ENCODE measurements around the gene PLEKHA8. TPM values are rescaled to one million over a fixed set of nuclear protein-coding genes. Genes with fewer than 3 reads are reported as not detected.

PLEKHA8 gene
- total RNA-seq, 1 donor from 2014 or later = 57.9 TPM

GRCh38 chr7:30087371-30087770, 59.2 kb downstream of the PLEKHA8 start:
- no peaks in the 10 kb centered on the region for H3K4me1 Mint-ChIP-seq (ENCODE audit: low read depth, unreplicated experiment)
- peaks cover 4% of the 10 kb centered on the region for H3K27me3 Mint-ChIP-seq (ENCODE audit: unreplicated experiment)
- TF ChIP-seq, protein P1, sequence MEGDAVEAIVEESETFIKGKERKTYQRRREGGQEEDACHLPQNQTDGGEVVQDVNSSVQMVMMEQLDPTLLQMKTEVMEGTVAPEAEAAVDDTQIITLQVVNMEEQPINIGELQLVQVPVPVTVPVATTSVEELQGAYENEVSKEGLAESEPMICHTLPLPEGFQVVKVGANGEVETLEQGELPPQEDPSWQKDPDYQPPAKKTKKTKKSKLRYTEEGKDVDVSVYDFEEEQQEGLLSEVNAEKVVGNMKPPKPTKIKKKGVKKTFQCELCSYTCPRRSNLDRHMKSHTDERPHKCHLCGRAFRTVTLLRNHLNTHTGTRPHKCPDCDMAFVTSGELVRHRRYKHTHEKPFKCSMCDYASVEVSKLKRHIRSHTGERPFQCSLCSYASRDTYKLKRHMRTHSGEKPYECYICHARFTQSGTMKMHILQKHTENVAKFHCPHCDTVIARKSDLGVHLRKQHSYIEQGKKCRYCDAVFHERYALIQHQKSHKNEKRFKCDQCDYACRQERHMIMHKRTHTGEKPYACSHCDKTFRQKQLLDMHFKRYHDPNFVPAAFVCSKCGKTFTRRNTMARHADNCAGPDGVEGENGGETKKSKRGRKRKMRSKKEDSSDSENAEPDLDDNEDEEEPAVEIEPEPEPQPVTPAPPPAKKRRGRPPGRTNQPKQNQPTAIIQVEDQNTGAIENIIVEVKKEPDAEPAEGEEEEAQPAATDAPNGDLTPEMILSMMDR (IDR thresholded peaks at IDR 0.05; ENCODE audit: partially characterized antibody, unreplicated experiment) = no peak
- DNase-seq = no peak
- H3K36me3 Mint-ChIP-seq (ENCODE audit: unreplicated experiment) = peaks cover 9% of the 10 kb centered on the region
- peaks cover 2% of the 10 kb centered on the region for H3K9me3 Mint-ChIP-seq (ENCODE audit: unreplicated experiment)
- no peak overlapping the region for H3K4me3 Mint-ChIP-seq (ENCODE audit: unreplicated experiment)
- H3K27ac Mint-ChIP-seq (ENCODE audit: unreplicated experiment) = no peak overlapping the region

- H3K36me3 Mint-ChIP-seq (ENCODE audit: unreplicated experiment) = peaks cover 9% of the 10 kb centered on the region
- DNase-seq = no peak
- H3K9me3 Mint-ChIP-seq (ENCODE audit: unreplicated experiment) = peaks cover 2% of the 10 kb centered on the region
- no peaks in the 10 kb centered on the region for H3K4me1 Mint-ChIP-seq (ENCODE audit: low read depth, unreplicated experiment)
- no peak overlapping the region for H3K4me3 Mint-ChIP-seq (ENCODE audit: unreplicated experiment)
- no peak overlapping the region for H3K27ac Mint-ChIP-seq (ENCODE audit: unreplicated experiment)
- TF ChIP-seq, protein P1 (IDR thresholded peaks at IDR 0.05; ENCODE audit: partially characterized antibody, unreplicated experiment) = no peak
- peaks cover 4% of the 10 kb centered on the region for H3K27me3 Mint-ChIP-seq (ENCODE audit: unreplicated experiment)
These were observed 60.1 kb downstream of the PLEKHA8 start for GRCh38 chr7:30088362-30088761.

GRCh38 chr7:30090111-30090510, 61.9 kb downstream of the PLEKHA8 start:
- peaks cover 4% of the 10 kb centered on the region for H3K27me3 Mint-ChIP-seq (ENCODE audit: unreplicated experiment)
- TF ChIP-seq, protein P1 (IDR thresholded peaks at IDR 0.05; ENCODE audit: partially characterized antibody, unreplicated experiment) = no peak
- no peaks in the 10 kb centered on the region for H3K4me1 Mint-ChIP-seq (ENCODE audit: low read depth, unreplicated experiment)
- H3K4me3 Mint-ChIP-seq (ENCODE audit: unreplicated experiment) = no peak overlapping the region
- H3K36me3 Mint-ChIP-seq (ENCODE audit: unreplicated experiment) = peaks cover 15% of the 10 kb centered on the region
- no peak overlapping the region for H3K27ac Mint-ChIP-seq (ENCODE audit: unreplicated experiment)
- no peak for DNase-seq
- peaks cover 4% of the 10 kb centered on the region for H3K9me3 Mint-ChIP-seq (ENCODE audit: unreplicated experiment)

GRCh38 chr7:30091491-30091912, 63.3 kb downstream of the PLEKHA8 start:
- no peak for DNase-seq
- no peak overlapping the region for H3K27ac Mint-ChIP-seq (ENCODE audit: unreplicated experiment)
- peaks cover 4% of the 10 kb centered on the region for H3K9me3 Mint-ChIP-seq (ENCODE audit: unreplicated experiment)
- H3K4me3 Mint-ChIP-seq (ENCODE audit: unreplicated experiment) = no peak overlapping the region
- peaks cover 4% of the 10 kb centered on the region for H3K27me3 Mint-ChIP-seq (ENCODE audit: unreplicated experiment)
- peaks cover 6% of the 10 kb centered on the region for H3K36me3 Mint-ChIP-seq (ENCODE audit: unreplicated experiment)
- TF ChIP-seq, protein P1 (IDR thresholded peaks at IDR 0.05; ENCODE audit: partially characterized antibody, unreplicated experiment) = no peak
- H3K4me1 Mint-ChIP-seq (ENCODE audit: low read depth, unreplicated experiment) = no peaks in the 10 kb centered on the region

DNA sequence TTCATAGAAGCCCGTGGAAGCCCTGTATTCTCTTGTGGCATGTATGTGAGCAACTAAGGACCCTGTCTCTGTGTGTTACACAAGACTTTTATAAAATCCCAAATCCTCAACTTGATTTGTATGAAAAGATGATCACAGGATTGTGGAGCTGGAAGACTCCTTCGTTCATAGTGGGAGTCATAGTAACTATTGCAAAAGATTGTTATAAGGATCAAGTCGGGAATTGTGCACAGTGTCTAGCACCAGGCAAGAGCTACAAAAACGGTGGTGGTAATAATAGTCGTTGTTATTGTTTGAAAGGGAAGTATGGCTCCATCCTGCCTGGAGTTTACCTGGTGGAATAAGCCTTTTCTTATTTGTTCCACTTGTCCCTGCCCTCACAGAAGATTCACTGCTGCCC, 63.8 kb downstream of the PLEKHA8 start:
- no peak overlapping the region for H3K4me3 Mint-ChIP-seq (ENCODE audit: unreplicated experiment)
- H3K36me3 Mint-ChIP-seq (ENCODE audit: unreplicated experiment) = peaks cover 6% of the 10 kb centered on the region

More for the DNA sequence above, 63.8 kb downstream of the PLEKHA8 start:
- Mint-ChIP-seq H3K27me3 (ENCODE audit: unreplicated experiment) (peaks cover 5% of the 10 kb centered on the region), H3K9me3 (ENCODE audit: unreplicated experiment) (peaks cover 4% of the 10 kb centered on the region), H3K4me1 (ENCODE audit: low read depth, unreplicated experiment) (no peaks in the 10 kb centered on the region), H3K27ac (ENCODE audit: unreplicated experiment) (no peak overlapping the region)
- TF ChIP-seq, protein P1 (IDR thresholded peaks at IDR 0.05; ENCODE audit: partially characterized antibody, unreplicated experiment) = no peak
- DNase-seq = no peak

All from glutamatergic neuron (in vitro differentiated cells).